SK-N-SH (cell line): Measurements from ENCODE around the gene EXOC3. TPM values are rescaled to one million over a fixed set of nuclear protein-coding genes. Genes with fewer than 3 reads are reported as not detected.

ENCODE experiments used
- CTCF ChIA-PET: fragments of 300-600, 350-600 bp; formaldehyde crosslinking; extraction: SDS; loops from one replicate; lab custom pipeline; 2021; lab: Yijun Ruan, JAX
- POLR2A ChIA-PET: fragments of 350-600 bp; sonication (Branson Sonifier 250); formaldehyde crosslinking; extraction: SDS; loops from one replicate; lab custom pipeline; 2020; ENCODE audit warnings: antibody characterized with exemption, inconsistent platforms; lab: Yijun Ruan, JAX
- DNase-seq: peaks from one replicate; pipeline ENCODE4 v3.0.0; 2012
- H2AFZ ChIP-seq: fragments of 200-600 bp; sonication (generic); 2 replicates; pipeline ENCODE4 v1.8.1; 2016; ENCODE audit warnings: antibody characterized with exemption, mild to moderate bottlenecking, low read depth
- H3F3A ChIP-seq: fragments of 200-600 bp; sonication (generic); replicated peaks from 2 replicates; pipeline ENCODE3; 2016; ENCODE audit warnings: antibody characterized with exemption, mild to moderate bottlenecking; ENCODE audit not compliant: insufficient read depth
- H3K27ac ChIP-seq, 2 experiments: fragments of 200-500 bp in 1 of 2; fragments of 200-600 bp in 1 of 2; sonication (Bioruptor generic) in 1 of 2; sonication (generic), shearing (Covaris generic) in 1 of 2; 2 replicates each; pipeline versions ENCODE4 v1.5.1 to v1.6.1; 2014 to 2016; ENCODE audit warnings: low read depth in 2 of 2, inconsistent platforms in 1 of 2, low read length in 1 of 2, mild to moderate bottlenecking in 1 of 2, mixed read lengths in 1 of 2
- H3K27me3 ChIP-seq: fragments of 200-600 bp; sonication (generic), shearing (Covaris generic); 2 replicates; pipeline ENCODE4 v1.6.1; 2016; ENCODE audit warnings: mixed run types; ENCODE audit not compliant: insufficient read depth
- H3K36me3 ChIP-seq, 2 experiments: fragments of 200-500 bp in 1 of 2; fragments of 200-600 bp in 1 of 2; sonication (Bioruptor generic) in 1 of 2; sonication (generic) in 1 of 2; replicated peaks in 1 of 2; 2 replicates each; pipeline versions ENCODE3 to v1.5.1; 2014 to 2016; ENCODE audit warnings: low read length in 1 of 2, mild to moderate bottlenecking in 1 of 2; ENCODE audit not compliant: insufficient read depth in 2 of 2, control insufficient read depth in 1 of 2
- H3K4me1 ChIP-seq, 2 experiments: fragments of 200-500 bp in 1 of 2; fragments of 200-600 bp in 1 of 2; sonication (Bioruptor generic) in 1 of 2; sonication (generic), shearing (Covaris generic) in 1 of 2; 2 replicates each; pipeline versions ENCODE4 v1.5.1 to v1.6.1; 2014 to 2016; ENCODE audit warnings: low read depth in 1 of 2, low read length in 1 of 2, mixed run types in 1 of 2; ENCODE audit not compliant: insufficient read depth in 2 of 2, control insufficient read depth in 1 of 2
- H3K4me2 ChIP-seq: fragments of 200-600 bp; sonication (generic), shearing (Covaris generic); 2 replicates; pipeline ENCODE4 v1.6.1; 2017; ENCODE audit warnings: mixed run types
- H3K4me3 ChIP-seq, 2 experiments: fragments of 200-500 bp in 1 of 2; fragments of 200-600 bp in 1 of 2; sonication (Bioruptor generic) in 1 of 2; sonication (generic), shearing (Covaris generic) in 1 of 2; 2 replicates each; pipeline versions ENCODE4 v1.5.1 to v1.8.1; 2014 to 2016; ENCODE audit warnings: low read depth in 2 of 2, inconsistent platforms in 1 of 2, low read length in 1 of 2, mild to moderate bottlenecking in 1 of 2, mixed read lengths in 1 of 2, moderate library complexity in 1 of 2
- H3K79me2 ChIP-seq: fragments of 200-600 bp; sonication (generic); 2 replicates; pipeline ENCODE4 v1.8.1; 2017; ENCODE audit warnings: mild to moderate bottlenecking; ENCODE audit not compliant: insufficient read depth
- H3K9ac ChIP-seq: fragments of 200-600 bp; sonication (generic); 2 replicates; pipeline ENCODE4 v1.6.1; 2017; ENCODE audit warnings: mixed run types
- H3K9me2 ChIP-seq: fragments of 200-600 bp; sonication (generic); 2 replicates; pipeline ENCODE4 v1.6.1; 2017; ENCODE audit warnings: mixed run types
- H3K9me3 ChIP-seq: fragments of 200-600 bp; sonication (generic); 2 replicates; pipeline ENCODE4 v1.6.1; 2017; ENCODE audit warnings: mixed run types, mild to moderate bottlenecking, moderate library complexity
- H4K20me1 ChIP-seq: fragments of 200-600 bp; sonication (generic); 2 replicates; pipeline ENCODE4 v1.6.1; 2017; ENCODE audit warnings: mild to moderate bottlenecking, mixed run types; ENCODE audit not compliant: insufficient read depth
- CHD2 ChIP-seq: fragments of 150-350 bp; IDR thresholded peaks from 2 replicates; pipeline ENCODE4 v1.6.1; 2018; ENCODE audit warnings: low read length; ENCODE audit not compliant: partially characterized antibody
- CTCF ChIP-seq: fragments of 200-600 bp; sonication (generic); IDR thresholded peaks from 2 replicates; pipeline ENCODE4 v1.6.1; 2017; ENCODE audit warnings: antibody characterized with exemption, mild to moderate bottlenecking, moderate library complexity
- EP300 ChIP-seq, 2 experiments: IDR thresholded peaks; 2 replicates each; pipeline versions ENCODE4 v1.4.0 to v1.6.1; 2012; ENCODE audit warnings: borderline replicate concordance in 1 of 2, low read depth in 1 of 2, low read length in 1 of 2
- FOSL2 ChIP-seq: IDR thresholded peaks from 2 replicates; pipeline ENCODE4 v1.4.0; 2012; ENCODE audit warnings: low read depth, mild to moderate bottlenecking, moderate library complexity, borderline replicate concordance
- JUND ChIP-seq: IDR thresholded peaks from 2 replicates; pipeline ENCODE4 v1.4.0; 2012
- MAX ChIP-seq: IDR thresholded peaks from 2 replicates; pipeline ENCODE4 v1.4.0; 2012; ENCODE audit warnings: low read depth
- MEF2A ChIP-seq: IDR thresholded peaks from 2 replicates; pipeline ENCODE4 v1.4.0; 2012; ENCODE audit warnings: low read depth, borderline replicate concordance
- NRF1 ChIP-seq: IDR thresholded peaks from 2 replicates; pipeline ENCODE4 v1.6.1; 2012; ENCODE audit warnings: low read depth, mild to moderate bottlenecking, low read length
- PBX3 ChIP-seq: IDR thresholded peaks from 2 replicates; pipeline ENCODE4; 2012
- POLR2AphosphoS5 ChIP-seq: IDR thresholded peaks from 2 replicates; pipeline ENCODE4 v1.6.1; 2012; ENCODE audit warnings: low read depth, low read length
- RAD21 ChIP-seq: IDR thresholded peaks from 2 replicates; pipeline ENCODE4 v1.6.1; 2012; ENCODE audit warnings: mild to moderate bottlenecking, low read length
- RCOR1 ChIP-seq: fragments of 150-350 bp; IDR thresholded peaks from 2 replicates; pipeline ENCODE4 v1.6.1; 2017; ENCODE audit warnings: antibody characterized with exemption, low read length
- RFX5 ChIP-seq: IDR thresholded peaks from 2 replicates; pipeline ENCODE4 v1.6.1; 2012; ENCODE audit warnings: mild to moderate bottlenecking, improper control_type of control experiment, low read length
- SMC3 ChIP-seq: IDR thresholded peaks from 2 replicates; pipeline ENCODE4 v1.6.1; 2012; ENCODE audit warnings: low read depth, low read length, improper control_type of control experiment
- TCF12 ChIP-seq: IDR thresholded peaks from 2 replicates; pipeline ENCODE4 v1.4.0; 2012
- TEAD4 ChIP-seq: IDR thresholded peaks from 2 replicates; pipeline ENCODE4 v1.4.0; 2012; ENCODE audit warnings: mild to moderate bottlenecking, borderline replicate concordance; ENCODE audit not compliant: insufficient read depth
- USF1 ChIP-seq: IDR thresholded peaks from 2 replicates; pipeline ENCODE4 v1.4.0; 2012; ENCODE audit warnings: low read depth, borderline replicate concordance
- USF2 ChIP-seq: fragments of 150-350 bp; IDR thresholded peaks from 2 replicates; pipeline ENCODE4 v1.6.1; 2017; ENCODE audit warnings: antibody characterized with exemption, low read length, low read depth, borderline replicate concordance
- YY1 ChIP-seq: IDR thresholded peaks from 2 replicates; pipeline ENCODE4 v1.4.0; 2012; ENCODE audit warnings: low read depth, mild to moderate bottlenecking
- WGBS: methylation state at CpG from one replicate; pipeline ENCODE4 v1.1.6; 2017; ENCODE audit warnings: low lambda C conversion rate; 5-methylcytosine and 5-hydroxymethylcytosine counted together
- polyA plus RNA-seq, 3 experiments: library from polyadenylated mRNA; depleted of rRNA; stranded (reverse); fragments of >200 nt; gene quantifications; 2 replicates each; pipeline ENCODE4 v1.2.3, GENCODE V29; 2012
- TF ChIP-seq, protein P1 (sequence below): IDR thresholded peaks from 2 replicates; pipeline ENCODE4 v1.4.0; 2012; ENCODE audit warnings: low read depth, borderline replicate concordance

The EXOC3 gene
- polyA plus RNA-seq, 1 of the 3 experiments (the other 2 are of a cell fraction): 25.7 TPM

DNA sequence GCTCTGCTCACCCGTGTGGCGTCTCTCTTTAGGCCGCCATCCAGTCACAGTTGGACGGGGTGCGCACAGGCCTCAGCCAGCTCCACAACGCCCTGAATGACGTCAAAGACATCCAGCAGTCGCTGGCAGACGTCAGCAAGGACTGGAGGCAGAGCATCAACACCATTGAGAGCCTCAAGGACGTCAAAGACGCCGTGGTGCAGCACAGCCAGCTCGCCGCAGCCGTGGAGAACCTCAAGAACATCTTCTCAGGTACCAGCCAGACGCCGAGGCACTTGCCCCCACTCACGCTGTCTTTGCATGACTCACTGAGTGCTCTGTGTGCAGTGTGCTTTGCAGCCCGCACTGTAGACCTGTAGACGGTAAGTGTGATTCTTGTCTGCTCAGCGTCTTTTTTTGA lies 4.5 kb downstream of the EXOC3 start:
- Histone ChIP-seq H3K4me1 (peaks cover 0 to 11% of the 10 kb centered on the region in 2 experiments; a peak in 1 of 4 replicates), H3K79me2 (peaks cover 48% of the 10 kb centered on the region), H2AFZ (no peak overlapping the region), H4K20me1 (no peaks in the 10 kb centered on the region; the same call in 1 of the 2 replicates), H3F3A (no peaks in the 10 kb centered on the region), H3K9ac (no peak overlapping the region), H3K9me3 (peaks cover 11% of the 10 kb centered on the region), H3K27me3 (no peaks in the 10 kb centered on the region), H3K36me3 (peaks cover 44 to 60% of the 10 kb centered on the region in 2 experiments), H3K4me3 (no peak overlapping the region), H3K4me2 (no peak overlapping the region), H3K27ac (no peak overlapping the region), H3K9me2 (no peaks in the 10 kb centered on the region)
- ChIA-PET CTCF (interaction anchor here (0.9 to 2.0 kb wide), 14 partner anchors 10 to 446 kb away, joined by 3 to 14 read pairs (median 4); partner anchors contain the start of genes AHRR, BRD9 and TRIP13), POLR2A (no interaction called here)
- no peak for DNase-seq
- 93% methylated on average over 21 of the region's 21 CpGs for WGBS
- no peak for TF ChIP-seq YY1
- TF ChIP-seq SMC3: no peak
- TF ChIP-seq RCOR1: no peak
- no peak for TF ChIP-seq MEF2A
- TF ChIP-seq TEAD4: no peak
- TF ChIP-seq MAX: no peak
- TF ChIP-seq FOSL2: no peak
- TF ChIP-seq PBX3: no peak
- no peak for TF ChIP-seq POLR2AphosphoS5
- TF ChIP-seq NRF1: no peak
- TF ChIP-seq CHD2: no peak
- TF ChIP-seq, protein P1, sequence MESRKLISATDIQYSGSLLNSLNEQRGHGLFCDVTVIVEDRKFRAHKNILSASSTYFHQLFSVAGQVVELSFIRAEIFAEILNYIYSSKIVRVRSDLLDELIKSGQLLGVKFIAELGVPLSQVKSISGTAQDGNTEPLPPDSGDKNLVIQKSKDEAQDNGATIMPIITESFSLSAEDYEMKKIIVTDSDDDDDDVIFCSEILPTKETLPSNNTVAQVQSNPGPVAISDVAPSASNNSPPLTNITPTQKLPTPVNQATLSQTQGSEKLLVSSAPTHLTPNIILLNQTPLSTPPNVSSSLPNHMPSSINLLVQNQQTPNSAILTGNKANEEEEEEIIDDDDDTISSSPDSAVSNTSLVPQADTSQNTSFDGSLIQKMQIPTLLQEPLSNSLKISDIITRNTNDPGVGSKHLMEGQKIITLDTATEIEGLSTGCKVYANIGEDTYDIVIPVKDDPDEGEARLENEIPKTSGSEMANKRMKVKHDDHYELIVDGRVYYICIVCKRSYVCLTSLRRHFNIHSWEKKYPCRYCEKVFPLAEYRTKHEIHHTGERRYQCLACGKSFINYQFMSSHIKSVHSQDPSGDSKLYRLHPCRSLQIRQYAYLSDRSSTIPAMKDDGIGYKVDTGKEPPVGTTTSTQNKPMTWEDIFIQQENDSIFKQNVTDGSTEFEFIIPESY: no peak
- TF ChIP-seq RFX5: no peak
- no peak for TF ChIP-seq RAD21
- no peak for TF ChIP-seq USF1
- TF ChIP-seq USF2: no peak
- no peak for TF ChIP-seq CTCF
- no peak for TF ChIP-seq EP300 (IDR thresholded peaks at IDR 0.05; ENCODE audit: borderline replicate concordance in 1 of 2, low read depth in 1 of 2, low read length in 1 of 2)
- no peak for TF ChIP-seq JUND
- no peak for TF ChIP-seq TCF12
